Spleen (tissue), 11 donors: ENCODE measurements around the gene CLDN1. TPM values are rescaled to one million over a fixed set of nuclear protein-coding genes. Genes with fewer than 3 reads are reported as not detected.

Experiments used
- DNase-seq: peaks from one replicate; pipeline ENCODE4 v3.0.0-alpha.2; 2020
- H3K27ac ChIP-seq, 8 donors: fragments of 200-600 bp; sonication (generic) in 7 of 8; 1 replicate in 4 of 8; 2 replicates in 4 of 8; pipeline versions ENCODE4 v1.5.0 to v1.8.0; 2016 to 2021; ENCODE audit warnings: inconsistent platforms in 4 of 8, mild to moderate bottlenecking in 4 of 8, moderate library complexity in 1 of 8
- H3K27me3 ChIP-seq, 7 donors: fragments of 200-600 bp; sonication (generic) in 6 of 7; replicated peaks in 1 of 7; 1 replicate in 4 of 7; 2 replicates in 3 of 7; pipeline versions ENCODE4 v1.5.0 to v1.8.0; 2016 to 2021; ENCODE audit warnings: inconsistent platforms in 3 of 7, mild to moderate bottlenecking in 1 of 7
- H3K36me3 ChIP-seq, 6 donors: fragments of 200-600 bp; sonication (generic) in 5 of 6; 1 replicate in 4 of 6; 2 replicates in 2 of 6; pipeline versions ENCODE4 v1.5.0 to v1.8.0; 2016 to 2021; ENCODE audit warnings: inconsistent platforms in 2 of 6
- H3K4me1 ChIP-seq, 6 donors: fragments of 200-600 bp; sonication (generic) in 5 of 6; 1 replicate in 3 of 6; 2 replicates in 3 of 6; pipeline versions ENCODE4 v1.5.0 to v1.8.0; 2016 to 2021; ENCODE audit warnings: inconsistent platforms in 3 of 6
- H3K4me3 ChIP-seq, 8 donors: fragments of 200-600 bp; sonication (generic) in 7 of 8; 1 replicate in 4 of 8; 2 replicates in 4 of 8; pipeline versions ENCODE4 v1.5.0 to v1.8.0; 2016 to 2021; ENCODE audit warnings: inconsistent platforms in 4 of 8, mild to moderate bottlenecking in 4 of 8, moderate library complexity in 2 of 8
- H3K9me3 ChIP-seq, 8 donors: fragments of 200-600 bp; sonication (generic) in 7 of 8; 1 replicate in 4 of 8; 2 replicates in 4 of 8; pipeline versions ENCODE4 v1.5.0 to v1.8.0; 2016 to 2021; ENCODE audit warnings: inconsistent platforms in 4 of 8
- POLR2A ChIP-seq, 3 donors: fragments of 450-650 bp; IDR thresholded peaks; one replicate each; pipeline ENCODE4 v1.5.1; 2017; ENCODE audit warnings: antibody characterized with exemption in 3 of 3, mild to moderate bottlenecking in 1 of 3
- POLR2AphosphoS5 ChIP-seq, 3 donors: sonication (generic); formaldehyde crosslinking; IDR thresholded peaks; one replicate each; pipeline ENCODE4 v1.5.1; 2017; ENCODE audit warnings: antibody characterized with exemption in 3 of 3
- WGBS, 5 donors: extraction: QIAGEN DNeasy Blood & Tissue Kit in 3 of 5; methylation state at CpG; one replicate each; pipeline versions ENCODE4 v1.1.5 to v1.1.7; 2013 to 2018; 5-methylcytosine and 5-hydroxymethylcytosine counted together
- intact Hi-C: fragments of 100-400 bp; cut with DNase I; formaldehyde crosslinking; loops from one replicate; pipeline ENCODE4 v1.15.0; 2023; ENCODE audit warnings: low total_unique reads
- polyA plus RNA-seq, 3 donors: library from polyadenylated mRNA; stranded (reverse); fragments of 200-250 nt; gene quantifications; one replicate each; pipeline ENCODE4 v1.2.1, GENCODE V29; 2013
- total RNA-seq, 7 donors: library from RNA; depleted of rRNA in 3 of 7; stranded (reverse); fragments of >200 nt in 3 of 7; fragmentation: NEBNext Ultra II Directional in 4 of 7; extraction: Animal tissue kit (Norgen Biotek cat#: 25700) in 4 of 7; gene quantifications; one replicate each; pipeline versions ENCODE4 v1.1.0 to v1.2.1, GENCODE V29; 2016 to 2021
- TF ChIP-seq, protein P1 (sequence below), 11 experiments: fragments of 200-600 bp in 7 of 11; fragments of 450-650 bp in 4 of 11; sonication (generic) in 4 of 11; IDR thresholded peaks in 8 of 11; conservative IDR thresholded peaks in 3 of 11; 1 replicate in 7 of 11; 2 replicates in 4 of 11; pipeline versions ENCODE4 v1.4.0 to v1.8.0; 2016 to 2021; ENCODE audit warnings: antibody characterized with exemption in 11 of 11, inconsistent platforms in 4 of 11, mild to moderate bottlenecking in 1 of 11
- donor health status: healthy with polysubstance abuse.
- donor health status: DM: no; HTN: no; CAD: no; lungs with moderate emphysema.
- donor health status: DM: no; HTN: no; CAD: no.
- donor health status: Bipolar disorder and iron deficiency.
- donor health status: healthy.
- donor health status: DM: no; HTN: no; CAD: no.
- donor health status: DM: yes; HTN: yes; CAD: no.

Gene CLDN1
- total and polyA plus RNA-seq, 10 donors, result 0.26 to 3.0 (median 0.91) TPM

GRCh38 chr3:190359813-190360212 lies 37.6 kb upstream of the CLDN1 start:
- no peaks in the 10 kb centered on the region for H3K9me3 ChIP-seq
- intact Hi-C loops, result no loop called here
- no peak overlapping the region for H3K27ac ChIP-seq
- TF ChIP-seq, protein P1, sequence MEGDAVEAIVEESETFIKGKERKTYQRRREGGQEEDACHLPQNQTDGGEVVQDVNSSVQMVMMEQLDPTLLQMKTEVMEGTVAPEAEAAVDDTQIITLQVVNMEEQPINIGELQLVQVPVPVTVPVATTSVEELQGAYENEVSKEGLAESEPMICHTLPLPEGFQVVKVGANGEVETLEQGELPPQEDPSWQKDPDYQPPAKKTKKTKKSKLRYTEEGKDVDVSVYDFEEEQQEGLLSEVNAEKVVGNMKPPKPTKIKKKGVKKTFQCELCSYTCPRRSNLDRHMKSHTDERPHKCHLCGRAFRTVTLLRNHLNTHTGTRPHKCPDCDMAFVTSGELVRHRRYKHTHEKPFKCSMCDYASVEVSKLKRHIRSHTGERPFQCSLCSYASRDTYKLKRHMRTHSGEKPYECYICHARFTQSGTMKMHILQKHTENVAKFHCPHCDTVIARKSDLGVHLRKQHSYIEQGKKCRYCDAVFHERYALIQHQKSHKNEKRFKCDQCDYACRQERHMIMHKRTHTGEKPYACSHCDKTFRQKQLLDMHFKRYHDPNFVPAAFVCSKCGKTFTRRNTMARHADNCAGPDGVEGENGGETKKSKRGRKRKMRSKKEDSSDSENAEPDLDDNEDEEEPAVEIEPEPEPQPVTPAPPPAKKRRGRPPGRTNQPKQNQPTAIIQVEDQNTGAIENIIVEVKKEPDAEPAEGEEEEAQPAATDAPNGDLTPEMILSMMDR (IDR thresholded peaks at IDR 0.05 in 8 of 11, conservative IDR thresholded peaks at IDR 0.05 in 3 of 11), result no peak
- TF ChIP-seq POLR2A (IDR thresholded peaks at IDR 0.05), result no peak
- no peak for TF ChIP-seq POLR2AphosphoS5 (IDR thresholded peaks at IDR 0.05)
- no peaks in the 10 kb centered on the region for H3K4me1 ChIP-seq
- 60 to 82% (median 73%) methylated on average over 2 of the region's 2 CpGs for WGBS, 5 donors
- H3K4me3 ChIP-seq, result no peak overlapping the region
- no peaks in the 10 kb centered on the region for H3K27me3 ChIP-seq
- DNase-seq, result no peak
- H3K36me3 ChIP-seq, result no peaks in the 10 kb centered on the region

DNA sequence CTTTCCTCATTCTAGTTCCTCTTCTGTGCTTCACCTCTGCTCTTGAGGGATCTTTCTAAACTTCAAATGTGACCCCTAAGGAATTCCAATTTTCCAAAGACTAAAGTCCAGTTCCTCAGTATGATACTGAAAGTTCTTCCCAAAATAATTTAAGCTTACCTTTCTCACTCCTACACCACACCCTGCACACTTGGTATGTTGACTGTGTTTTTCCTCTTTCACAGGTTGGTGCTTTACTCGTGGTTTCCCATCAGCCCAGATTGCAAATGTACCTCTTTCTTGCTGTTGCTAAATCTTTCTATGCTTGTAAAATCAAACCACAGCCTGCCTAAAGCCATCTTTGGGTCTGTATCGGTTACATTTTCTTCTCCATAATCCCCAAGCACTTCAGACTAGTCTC lies 35.2 kb upstream of the CLDN1 start:
- H3K27me3 ChIP-seq, result no peaks in the 10 kb centered on the region
- 57 to 75% (median 67%) methylated on average over 2 of the region's 2 CpGs for WGBS, 5 donors
- H3K36me3 ChIP-seq, result no peaks in the 10 kb centered on the region
- H3K4me1 ChIP-seq, result no peaks in the 10 kb centered on the region
- H3K27ac ChIP-seq, result no peak overlapping the region
- intact Hi-C loops, result no loop called here
- no peak for DNase-seq
- peaks cover 0 to 2% (median 0%) of the 10 kb centered on the region in 8 donors for H3K9me3 ChIP-seq
- no peak overlapping the region for H3K4me3 ChIP-seq
- TF ChIP-seq POLR2A (IDR thresholded peaks at IDR 0.05) (no peak), POLR2AphosphoS5 (IDR thresholded peaks at IDR 0.05) (no peak)
- TF ChIP-seq, protein P1 (IDR thresholded peaks at IDR 0.05 in 8 of 11, conservative IDR thresholded peaks at IDR 0.05 in 3 of 11), result no peak

GRCh38 chr3:190356246-190356645 lies 34.0 kb upstream of the CLDN1 start:
- TF ChIP-seq, protein P1 (IDR thresholded peaks at IDR 0.05 in 8 of 11, conservative IDR thresholded peaks at IDR 0.05 in 3 of 11), result no peak
- no peak for TF ChIP-seq POLR2AphosphoS5 (IDR thresholded peaks at IDR 0.05)
- TF ChIP-seq POLR2A (IDR thresholded peaks at IDR 0.05), result no peak
- no peak for DNase-seq
- H3K4me1 ChIP-seq, result no peaks in the 10 kb centered on the region
- intact Hi-C loops, result no loop called here
- H3K27me3 ChIP-seq, result no peaks in the 10 kb centered on the region
- no peak overlapping the region for H3K27ac ChIP-seq
- no peaks in the 10 kb centered on the region for H3K36me3 ChIP-seq
- no peak overlapping the region for H3K4me3 ChIP-seq
- H3K9me3 ChIP-seq, result peaks cover 0 to 2% (median 0%) of the 10 kb centered on the region in 8 donors

- H3K36me3 ChIP-seq, result no peaks in the 10 kb centered on the region
- H3K4me1 ChIP-seq, result no peaks in the 10 kb centered on the region
- 90 to 100% (median 95%) methylated on average over 1 of the region's 1 CpG for WGBS, 5 donors
- H3K27me3 ChIP-seq, result no peaks in the 10 kb centered on the region
- DNase-seq, result no peak
- peaks cover 0 to 5% (median 0%) of the 10 kb centered on the region in 8 donors for H3K9me3 ChIP-seq
- intact Hi-C loops, result no loop called here
- TF ChIP-seq POLR2AphosphoS5 (IDR thresholded peaks at IDR 0.05), result no peak
- TF ChIP-seq POLR2A (IDR thresholded peaks at IDR 0.05), result no peak
- TF ChIP-seq, protein P1 (IDR thresholded peaks at IDR 0.05 in 8 of 11, conservative IDR thresholded peaks at IDR 0.05 in 3 of 11), result no peak
- no peak overlapping the region for H3K27ac ChIP-seq
- no peak overlapping the region for H3K4me3 ChIP-seq
These were observed 30.7 kb upstream of the CLDN1 start for GRCh38 chr3:190352861-190353457.
